Hepatic stellate cell (primary cell): ENCODE measurements around the gene XCR1.
"Not testable (repeated sequence)": the region's sequence is repeated elsewhere in the genome, so short reads cannot be mapped to it uniquely, and the experiment has no call there.

Source experiments
- DNase-seq: peaks from one replicate; pipeline ENCODE4 v3.0.0; 2011; ENCODE audit warnings: low spot score

XCR1 gene, protein sequence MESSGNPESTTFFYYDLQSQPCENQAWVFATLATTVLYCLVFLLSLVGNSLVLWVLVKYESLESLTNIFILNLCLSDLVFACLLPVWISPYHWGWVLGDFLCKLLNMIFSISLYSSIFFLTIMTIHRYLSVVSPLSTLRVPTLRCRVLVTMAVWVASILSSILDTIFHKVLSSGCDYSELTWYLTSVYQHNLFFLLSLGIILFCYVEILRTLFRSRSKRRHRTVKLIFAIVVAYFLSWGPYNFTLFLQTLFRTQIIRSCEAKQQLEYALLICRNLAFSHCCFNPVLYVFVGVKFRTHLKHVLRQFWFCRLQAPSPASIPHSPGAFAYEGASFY

DNA sequence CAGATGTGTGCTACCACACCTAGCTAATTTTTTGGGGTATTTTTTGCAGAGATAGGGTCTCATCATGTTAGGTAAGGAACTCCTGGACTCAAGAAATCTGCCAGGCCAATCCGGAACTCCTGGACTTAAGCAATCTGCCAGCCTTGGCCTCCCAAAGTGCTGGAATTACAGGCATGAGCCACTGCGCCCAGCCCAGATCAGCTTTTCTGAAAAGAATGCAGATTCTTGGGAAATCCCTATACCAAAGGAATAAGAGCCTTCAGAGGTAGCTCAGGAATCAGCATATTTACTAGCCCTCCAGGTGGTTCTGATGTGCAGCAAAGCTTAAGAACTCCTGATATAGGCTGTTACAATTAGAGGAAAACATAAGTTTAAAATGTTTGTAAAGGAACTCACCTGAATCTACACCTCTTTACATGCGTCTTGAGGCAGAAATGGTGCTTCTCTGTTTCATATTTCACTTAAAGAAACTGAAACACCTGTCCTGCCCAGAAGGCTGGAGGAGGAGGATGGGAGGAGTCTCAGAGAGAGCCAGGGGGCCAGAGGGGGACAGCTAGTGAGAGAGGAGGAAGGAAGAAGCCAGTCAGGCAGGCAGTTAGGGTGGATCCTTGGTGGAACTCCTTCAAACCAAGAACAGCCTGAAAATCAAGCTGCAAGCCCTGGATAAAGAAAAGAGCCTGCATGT is at the start of gene XCR1:
Gene XCR1 (minus strand): TSS at position 463 of the 685 bp plus-strand sequence. CDS start 5,536 bp downstream, outside the sequence.
- DNase-seq = no peak

DNA sequence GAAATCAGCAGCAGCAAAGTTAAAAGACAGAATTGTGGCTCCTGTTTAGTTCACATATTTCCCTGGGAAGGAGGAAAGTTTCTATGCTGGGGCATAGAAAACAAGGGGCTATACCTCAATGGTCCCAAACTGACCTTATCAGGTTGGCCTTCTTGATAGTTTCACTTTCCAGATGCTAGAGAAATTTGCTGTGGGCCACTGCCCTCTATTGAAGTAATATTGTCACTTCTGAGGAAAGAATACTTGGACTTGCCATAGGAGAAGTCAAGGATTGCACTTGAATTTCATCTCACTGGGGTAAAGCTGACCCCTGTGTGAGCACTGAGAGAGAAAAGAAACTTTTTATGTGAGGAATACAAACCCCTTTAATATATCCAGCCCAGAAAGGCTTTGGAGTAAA is 49.3 kb upstream of the XCR1 start:
- DNase-seq = no peak

DNA sequence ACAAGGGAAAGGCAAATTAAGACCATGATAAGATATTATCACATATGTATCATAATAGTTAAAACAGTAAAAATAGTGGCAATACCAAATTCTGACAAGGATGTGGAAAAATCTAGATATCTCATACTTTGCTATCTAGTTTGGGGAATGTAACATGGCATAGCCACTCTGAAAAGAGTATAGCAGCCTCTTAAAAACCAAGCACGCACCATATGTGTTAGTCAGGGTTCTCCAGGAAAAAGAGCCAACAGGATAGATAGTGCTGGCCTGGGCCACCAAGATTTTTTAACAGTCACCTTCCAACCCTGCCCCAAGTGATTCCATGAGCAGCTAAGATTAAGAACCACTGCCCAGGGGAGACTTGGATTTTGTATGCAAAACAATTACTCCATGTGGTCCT is 48.5 kb upstream of the XCR1 start:
- DNase-seq = no peak

DNA sequence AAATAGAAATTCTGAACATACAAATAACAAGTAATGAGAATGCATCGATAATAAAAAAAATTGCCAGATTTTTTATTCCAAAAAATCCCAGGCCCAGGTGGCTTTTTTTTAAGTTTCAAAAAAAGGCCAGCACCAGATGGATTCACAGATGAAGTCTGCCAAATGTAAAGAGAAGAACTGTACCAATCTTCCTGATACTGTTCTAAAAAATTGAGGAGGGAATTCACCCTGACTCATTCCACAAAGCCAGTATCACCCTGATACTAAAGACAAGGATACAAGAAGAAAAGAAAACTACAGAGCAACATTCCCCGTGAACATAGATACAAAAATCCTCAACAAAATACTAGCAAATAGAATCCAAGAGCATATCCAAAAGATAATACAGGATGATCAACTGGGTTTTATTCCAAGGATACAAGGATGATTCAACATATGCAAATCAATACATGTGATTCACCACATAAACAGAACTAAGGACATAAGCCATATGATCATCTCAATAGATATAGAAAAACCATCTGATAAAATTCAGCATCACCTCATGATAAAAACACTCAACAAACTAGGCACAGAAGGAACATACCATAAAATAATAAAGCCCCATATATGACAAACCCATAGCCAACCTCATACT is 44.1 kb upstream of the XCR1 start:
- DNase-seq = no peak

DNA sequence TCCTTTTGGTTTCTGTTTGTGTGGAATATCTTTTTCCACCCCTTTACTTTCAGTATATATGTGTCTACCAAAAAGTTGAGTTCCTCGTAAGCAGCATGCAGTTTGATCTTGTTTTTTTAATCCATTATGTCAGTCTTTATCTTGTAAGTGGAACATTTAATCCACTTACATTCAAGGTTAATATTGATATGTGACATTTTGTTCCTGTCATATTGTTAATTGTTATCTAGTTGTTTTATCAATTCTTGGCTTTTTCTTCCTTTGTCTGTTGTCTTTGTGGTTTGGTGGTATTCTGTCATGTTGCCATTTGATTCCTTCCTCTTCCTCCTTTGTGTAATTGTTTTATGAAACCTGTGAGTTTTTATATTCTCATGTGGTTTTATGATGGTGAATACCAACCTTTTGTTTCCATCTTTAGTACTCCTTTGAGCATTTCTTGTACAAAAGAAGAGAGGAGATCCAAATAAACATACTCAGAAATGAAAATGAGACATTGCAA is 43.4 kb upstream of the XCR1 start:
- no peak for DNase-seq

DNA sequence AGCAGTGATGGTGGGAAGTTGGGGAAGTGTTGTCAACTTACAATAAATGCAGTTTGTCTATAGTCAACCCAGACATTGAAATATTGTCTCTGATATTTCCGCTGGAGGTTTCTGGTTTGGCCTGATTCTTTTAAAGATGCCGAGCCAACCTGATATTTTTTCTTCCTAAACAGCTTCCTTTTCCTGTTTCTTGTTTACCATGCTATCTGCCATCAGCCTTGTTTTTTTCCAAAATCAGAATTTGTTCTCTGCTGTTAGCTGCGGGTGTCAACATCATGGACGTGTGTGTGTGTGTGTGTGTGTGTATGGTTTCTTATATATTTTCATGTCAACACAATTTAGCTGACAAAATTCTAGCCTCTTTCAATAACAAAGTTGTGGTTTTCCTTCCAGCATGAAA is 41.2 kb upstream of the XCR1 start:
- no peak for DNase-seq

DNA sequence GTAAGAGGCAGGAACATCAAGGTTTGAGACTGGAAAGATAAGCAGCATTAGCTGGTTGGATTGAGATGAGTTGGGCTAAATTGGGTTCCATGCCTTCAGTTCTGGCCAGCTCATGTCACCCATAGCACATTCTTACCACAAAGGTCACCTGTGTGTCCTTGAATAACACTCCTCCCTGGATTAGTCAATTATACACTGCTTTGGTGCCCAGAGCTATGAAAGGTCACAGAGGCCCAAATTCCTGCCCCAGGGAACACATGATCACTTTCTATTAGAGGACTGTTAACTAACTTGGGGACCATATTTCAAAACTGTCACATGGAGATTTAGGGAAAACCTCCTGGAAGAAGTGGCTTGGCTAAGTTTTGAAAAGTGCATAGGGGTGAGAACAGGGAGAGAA is 40.1 kb upstream of the XCR1 start:
- DNase-seq = no peak

DNA sequence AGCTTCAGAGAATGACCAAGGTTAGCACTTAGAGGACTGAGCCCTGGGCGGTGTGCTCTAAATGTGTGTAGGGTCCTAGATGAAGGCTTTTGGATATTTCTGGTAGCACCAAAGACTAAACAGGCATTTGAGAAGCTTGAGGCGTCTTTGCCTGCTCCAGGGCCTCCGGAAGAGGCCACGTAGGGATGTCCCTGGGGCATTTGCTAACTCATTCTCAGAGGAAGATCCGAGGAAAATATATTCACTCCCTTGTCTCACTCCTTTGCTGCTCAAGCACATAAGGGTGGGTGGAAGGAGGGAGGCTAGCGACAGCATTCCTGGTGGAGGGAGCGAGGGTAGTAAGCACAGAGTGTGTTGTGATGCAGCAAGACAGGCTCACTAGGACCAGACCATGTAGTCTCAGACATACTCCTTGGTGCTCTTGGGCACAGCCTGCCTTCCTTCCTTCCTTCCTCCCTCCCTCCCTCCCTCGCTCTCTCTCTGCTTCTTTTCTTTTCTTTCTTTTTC is 38.5 kb upstream of the XCR1 start:
- no peak for DNase-seq

DNA sequence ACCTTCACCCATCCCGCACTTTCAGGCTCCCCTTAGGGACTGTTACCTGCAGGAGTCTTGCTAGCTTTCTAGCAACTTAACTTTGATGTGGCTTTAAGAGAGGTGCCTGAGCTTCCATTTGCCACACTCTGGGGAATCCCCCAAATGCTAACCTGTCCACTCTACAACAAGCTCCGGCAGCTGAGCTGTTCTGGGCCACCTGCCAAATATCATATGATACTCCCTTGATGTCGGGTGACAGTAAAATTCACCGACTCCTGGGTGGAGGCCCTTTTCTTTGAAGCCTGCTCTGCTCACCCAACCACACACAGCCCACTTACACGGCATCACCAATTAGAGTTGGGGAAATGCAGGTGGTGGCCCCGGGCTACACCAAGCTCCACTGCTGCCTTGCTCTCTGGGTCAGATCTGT is 38.0 kb upstream of the XCR1 start:
- no peak for DNase-seq

DNA sequence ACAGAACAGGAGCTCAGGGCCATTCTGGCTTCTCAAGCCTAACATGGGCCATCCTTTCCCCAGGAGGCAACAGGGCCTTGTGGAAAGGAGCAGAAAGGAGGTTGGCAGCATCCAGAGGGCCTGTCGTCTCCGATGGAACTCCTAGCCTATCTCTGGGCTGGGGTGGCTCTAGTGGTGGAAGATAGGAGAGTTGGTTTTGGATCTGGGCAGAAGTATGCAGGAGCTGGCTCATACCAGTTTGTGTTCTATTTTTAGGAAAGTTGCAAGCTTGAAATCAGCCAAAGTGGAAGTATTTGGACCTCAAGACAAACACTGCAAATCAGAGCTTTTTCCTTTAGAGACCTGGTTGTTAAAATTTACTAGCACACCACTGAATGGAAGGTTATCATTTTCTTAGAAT is 35.4 kb upstream of the XCR1 start:
- peak; percentile 8 for DNase-seq

DNA sequence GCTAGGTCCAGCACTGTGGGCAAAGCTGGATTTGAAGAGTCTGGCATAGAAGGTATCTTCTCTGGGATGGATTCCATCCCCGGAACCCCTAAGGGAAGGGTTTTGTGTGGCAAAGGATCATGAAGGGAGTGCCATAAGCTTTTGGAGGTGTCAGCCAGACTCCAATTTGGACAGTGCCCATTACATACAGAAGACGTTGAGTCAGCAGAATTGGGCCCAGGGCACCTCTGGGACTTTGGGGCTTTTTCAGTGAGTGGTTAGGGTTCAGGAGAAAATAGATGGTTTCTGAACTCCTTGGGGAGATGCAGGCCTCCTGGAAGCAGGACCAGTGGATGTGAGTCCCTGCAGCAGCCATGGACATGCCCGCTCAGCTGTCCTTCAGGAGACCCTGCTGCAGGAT is 34.6 kb upstream of the XCR1 start:
- no peak for DNase-seq

DNA sequence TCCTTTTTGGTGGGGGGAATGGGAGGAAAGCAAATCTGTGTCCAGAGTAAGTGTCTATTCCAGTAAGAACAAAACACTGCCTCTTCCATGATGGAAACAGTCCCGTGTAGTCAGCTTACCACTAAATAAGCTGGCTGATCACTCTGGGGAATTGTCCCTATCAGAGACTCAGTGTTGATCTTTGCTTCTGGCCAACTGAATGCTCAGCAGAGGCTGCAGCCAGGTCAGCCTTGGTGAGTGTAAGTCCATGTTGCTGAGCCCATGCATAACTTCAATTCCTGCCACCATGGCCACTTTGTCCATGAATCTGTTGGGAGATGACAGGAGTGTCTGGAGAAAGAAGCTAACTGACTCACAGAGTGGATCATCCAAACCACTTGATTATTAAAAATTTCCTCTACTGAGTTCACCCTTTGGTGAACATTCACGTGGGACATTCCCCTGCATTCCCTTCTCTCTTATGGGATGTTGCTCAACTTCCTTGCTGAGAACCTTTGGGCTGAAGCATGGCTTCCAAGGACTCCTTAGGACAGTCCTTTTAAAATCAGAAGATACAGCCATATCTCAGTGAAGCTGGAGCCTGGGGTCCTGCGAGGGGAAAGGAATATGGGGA is 33.9 kb upstream of the XCR1 start:
- DNase-seq = no peak

DNA sequence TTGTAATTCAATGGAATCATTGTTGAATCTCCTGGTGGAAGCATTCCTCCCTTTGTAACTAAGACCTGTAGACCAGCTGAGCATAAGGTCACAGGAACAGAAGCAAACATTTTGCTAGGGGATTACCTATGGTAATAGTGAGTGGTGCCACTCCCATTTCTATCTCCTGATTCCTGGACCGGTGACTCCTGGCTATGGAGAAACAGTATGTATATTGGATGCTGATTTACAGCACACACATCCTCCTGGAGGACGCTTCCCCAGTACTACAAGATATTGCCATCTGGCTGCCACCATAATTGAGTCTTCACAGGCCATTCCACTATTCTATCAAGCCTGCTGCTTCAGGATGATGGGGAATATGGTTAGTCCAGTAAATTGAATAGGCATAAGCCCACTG is 33.3 kb upstream of the XCR1 start:
- DNase-seq = no peak

DNA sequence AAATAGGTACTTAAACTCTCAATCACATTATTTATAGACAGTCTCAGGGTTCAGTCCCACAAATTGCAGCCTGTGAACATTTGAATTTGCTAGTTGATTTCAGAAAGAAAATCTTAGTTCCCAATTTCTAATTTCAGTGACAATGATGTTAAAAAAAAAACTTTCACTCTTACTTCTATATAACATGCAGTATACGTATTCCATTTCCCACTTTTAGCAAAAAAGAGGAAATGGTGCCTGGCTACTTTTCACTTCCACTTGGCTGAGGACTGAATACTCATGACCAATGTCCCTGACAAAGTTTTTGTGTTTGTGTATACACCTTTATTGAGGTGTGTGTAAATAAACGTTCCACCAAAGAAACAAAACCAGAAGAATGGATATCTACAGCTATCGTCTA is 32.1 kb upstream of the XCR1 start:
- DNase-seq = no peak

DNA sequence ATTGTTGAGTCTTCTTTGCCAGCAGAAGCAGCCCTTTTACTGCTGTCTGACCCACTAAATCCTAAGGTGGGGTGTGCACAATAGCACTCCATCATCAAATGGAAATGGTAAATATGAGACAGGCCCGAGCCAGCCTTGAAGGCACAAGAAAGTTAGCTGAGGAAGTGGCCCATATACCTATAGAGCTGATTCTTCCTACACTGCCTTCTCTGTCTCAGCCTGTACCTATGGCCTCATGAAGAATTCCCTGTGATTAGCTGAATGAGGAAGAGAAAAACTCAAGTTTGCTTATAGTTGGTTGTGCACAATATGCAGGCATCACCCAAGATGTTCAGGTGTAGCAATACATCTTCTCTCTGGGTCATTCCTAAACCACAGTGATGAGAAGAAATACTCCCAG is 31.7 kb upstream of the XCR1 start:
- no peak for DNase-seq

DNA sequence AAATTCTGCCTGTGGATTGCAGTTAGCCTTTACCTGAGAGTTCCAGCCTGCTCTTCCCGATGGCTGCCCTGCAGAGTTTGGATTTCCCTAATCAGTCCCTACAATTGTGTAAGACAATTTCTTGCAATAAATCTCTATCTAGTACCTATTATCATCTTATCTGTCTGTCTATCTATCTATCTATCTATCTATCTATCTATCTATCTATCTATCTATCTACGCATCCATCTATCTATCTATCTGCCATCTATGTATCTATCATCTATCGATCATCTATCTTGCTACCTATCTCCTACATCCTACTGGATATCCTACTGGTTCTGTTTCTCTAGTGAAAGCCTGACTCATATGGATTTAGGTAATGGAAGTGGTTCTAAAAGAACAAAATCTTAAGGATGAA is 30.4 kb upstream of the XCR1 start:
- DNase-seq = no peak

DNA sequence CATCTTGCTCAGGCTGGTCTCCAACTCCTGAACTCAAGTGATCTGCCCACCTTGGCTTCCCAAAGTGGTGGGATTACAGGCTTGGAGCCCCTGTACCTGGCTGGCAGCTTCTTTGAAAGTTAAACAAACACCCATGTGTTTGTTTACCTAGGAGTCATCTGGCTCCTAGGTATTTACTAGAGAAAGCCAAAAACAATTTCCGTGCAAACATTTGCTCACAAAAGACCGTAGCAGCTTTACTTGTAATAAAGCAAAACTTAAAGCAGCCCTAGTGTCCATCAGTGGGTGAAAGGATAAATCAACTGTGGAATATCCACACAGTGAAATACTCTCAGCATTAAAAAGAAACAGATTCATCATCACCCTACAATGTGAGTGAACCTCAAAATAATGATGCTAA is 29.4 kb upstream of the XCR1 start:
- DNase-seq = no peak

DNA sequence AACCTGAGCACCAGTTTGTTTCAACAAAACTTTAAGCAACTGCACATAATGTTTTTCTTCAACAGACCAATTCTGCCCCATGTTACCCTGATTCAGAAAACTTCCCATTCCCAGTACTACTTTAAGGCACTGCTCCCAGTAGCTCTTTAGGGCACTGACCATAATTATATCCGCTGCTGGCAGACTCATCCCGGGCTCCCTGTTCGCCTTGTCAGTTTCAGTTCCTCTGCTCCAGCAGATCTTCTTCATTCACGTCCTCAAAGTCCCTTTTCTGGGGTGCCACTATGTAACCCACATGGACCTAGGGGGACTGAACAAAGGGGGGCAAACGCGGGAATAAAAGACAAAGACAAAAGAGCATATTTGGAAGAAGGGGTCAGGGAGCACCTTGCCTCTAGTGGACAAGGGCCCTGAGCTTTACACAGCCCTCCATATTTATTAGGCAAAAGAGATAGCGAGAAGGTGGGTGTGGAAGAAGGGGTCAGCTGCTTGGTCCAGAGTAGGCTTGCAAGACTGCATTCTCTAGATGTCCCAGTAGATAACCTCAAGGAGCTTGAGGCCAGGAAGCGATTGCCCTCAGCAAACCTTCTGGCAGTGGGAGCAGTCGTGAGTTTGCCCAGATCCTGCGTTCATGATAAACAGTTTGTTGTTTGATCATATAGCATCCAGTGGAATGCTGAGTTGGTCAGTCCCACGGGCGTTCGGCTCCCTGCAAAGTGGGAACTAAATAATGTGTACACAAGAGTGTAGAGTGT is 26.7 kb upstream of the XCR1 start:
- not testable (repeated sequence) for DNase-seq

DNA sequence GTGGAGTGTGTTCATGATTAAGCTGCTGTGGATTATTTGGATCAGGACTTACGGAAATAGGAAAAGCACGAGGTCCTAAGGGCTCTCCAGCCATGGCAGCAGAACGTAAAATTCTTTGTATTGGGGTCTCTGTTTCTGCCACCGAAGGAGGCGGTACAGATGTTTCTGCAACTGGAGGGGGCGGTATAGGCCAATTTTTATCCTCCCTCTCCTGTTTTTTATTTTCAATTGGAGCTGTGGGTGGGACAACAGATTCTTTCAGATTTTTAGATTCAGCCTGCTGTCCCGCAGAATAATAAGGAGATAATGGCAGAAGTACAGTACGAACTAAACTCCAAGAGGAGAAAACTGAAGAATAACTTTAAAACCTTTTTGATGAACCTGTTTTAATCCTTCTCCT is 26.0 kb upstream of the XCR1 start:
- not testable (repeated sequence) for DNase-seq

DNA sequence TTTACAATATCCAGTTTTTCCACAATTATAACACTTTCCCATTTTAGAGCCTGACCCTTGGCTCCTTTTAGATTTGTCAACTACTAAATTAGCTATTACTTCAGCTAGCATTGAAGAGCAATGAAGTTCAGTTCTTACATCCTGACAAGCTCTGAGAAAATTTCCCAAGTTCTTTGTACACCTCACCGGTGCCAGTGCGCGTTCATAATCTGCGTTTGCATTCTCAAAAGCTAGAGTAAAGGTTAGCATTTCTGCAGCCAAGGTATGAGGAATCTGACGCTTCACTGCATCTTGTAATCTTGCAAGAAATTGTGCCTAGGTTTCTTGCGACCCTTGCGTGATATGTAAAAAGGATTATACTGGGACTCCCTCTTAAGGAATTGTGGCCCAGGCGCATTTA is 25.2 kb upstream of the XCR1 start:
- no peak for DNase-seq

DNA sequence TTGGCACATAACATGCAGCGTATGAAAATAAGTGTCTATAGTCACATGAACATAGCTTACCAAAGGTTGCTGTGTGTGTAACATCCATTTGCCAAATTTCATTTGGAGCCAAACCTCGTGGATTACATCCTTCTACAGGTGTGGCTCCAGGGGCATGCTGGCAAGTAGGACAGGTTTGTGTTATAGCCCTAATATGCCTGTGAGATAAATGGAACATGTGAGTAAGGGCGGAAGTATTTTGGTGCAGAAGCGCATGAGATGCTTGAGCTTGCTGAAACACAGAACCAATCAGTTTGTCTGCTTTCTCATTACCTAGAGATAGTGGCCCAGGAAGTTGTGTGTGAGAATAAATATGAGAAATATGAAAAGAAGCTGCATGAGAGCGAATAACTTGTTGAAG is 21.8 kb upstream of the XCR1 start:
- DNase-seq = no peak

DNA sequence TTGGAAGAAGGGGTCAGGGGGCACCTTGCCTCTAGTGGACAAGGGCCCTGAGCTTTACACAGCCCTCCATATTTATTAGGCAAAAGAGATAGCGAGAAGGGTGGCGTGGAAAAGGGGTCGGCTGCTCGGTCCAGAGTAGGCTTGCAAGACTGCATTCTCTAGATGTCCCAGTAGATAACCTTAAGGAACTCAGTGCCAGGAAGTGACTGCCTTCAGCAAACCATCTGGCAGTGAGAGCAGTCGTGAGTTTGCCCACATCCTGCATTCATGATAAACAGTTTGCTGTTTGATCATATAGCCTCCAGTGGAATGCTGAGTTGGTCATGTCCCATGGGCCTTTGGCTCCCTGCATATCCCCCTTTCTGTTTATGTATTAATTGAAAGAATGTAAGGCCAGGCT is 18.9 kb upstream of the XCR1 start:
- not testable (repeated sequence) for DNase-seq
